GM21515 (cell line): Measurements from ENCODE around the gene SLC26A2.

Experiments used
- ATAC-seq: cut with Tn5 transposase; IDR thresholded peaks from one replicate; pipeline ENCODE4 v1.9.1; 2021; ENCODE audit not compliant: unreplicated experiment

SLC26A2 gene

GRCh38 chr5:150035139-150035895, 74.8 kb downstream of the SLC26A2 start:
- ATAC-seq, result peak; percentile 89

GRCh38 chr5:150036513-150036912, 76.0 kb downstream of the SLC26A2 start:
- no peak for ATAC-seq
